Activated T-helper 2 cell treated with anti-CD3 and anti-CD28 coated beads, Interferon-gamma antibody, Interleukin-2, Interleukin-4, amounts not matched to agents 10 μg/mL and 5 μg/mL and 100 μg/mL, durations not matched to agents 14 hours and 24 hours and 36 hours (primary cell): ENCODE results near the gene HLCS. TPM values are rescaled to one million over a fixed set of nuclear protein-coding genes. Genes with fewer than 3 reads are reported as not detected.
"Not testable (repeated sequence)": the region's sequence is repeated elsewhere in the genome, so short reads cannot be mapped to it uniquely, and the experiment has no call there.

ENCODE experiments used
- DNase-seq: peaks from one replicate; pipeline ENCODE4 v3.0.0; 2021; ENCODE audit warnings: low spot score
- H3K27ac Mint-ChIP-seq: one replicate; pipeline ENCODE4 v1.8.0; 2021; ENCODE audit warnings: mixed read lengths
- H3K27me3 Mint-ChIP-seq: one replicate; pipeline ENCODE4 v1.8.0; 2021; ENCODE audit warnings: low read depth, mixed read lengths
- H3K36me3 Mint-ChIP-seq: one replicate; pipeline ENCODE4 v1.8.0; 2021; ENCODE audit warnings: low read depth, mixed read lengths
- H3K4me1 Mint-ChIP-seq: one replicate; pipeline ENCODE4 v1.8.0; 2021; ENCODE audit warnings: low read depth, mixed read lengths
- H3K4me3 Mint-ChIP-seq: one replicate; pipeline ENCODE4 v1.8.0; 2021; ENCODE audit warnings: low read depth, mild to moderate bottlenecking, moderate library complexity, mixed read lengths
- H3K9me3 Mint-ChIP-seq: one replicate; pipeline ENCODE4 v1.8.0; 2021; ENCODE audit warnings: mixed read lengths
- intact Hi-C: fragments of 100-400 bp; cut with micrococcal nuclease; formaldehyde crosslinking; loops from one replicate; pipeline ENCODE4 v1.15.1; 2023
- total RNA-seq: library from RNA; stranded (reverse); gene quantifications from 2 replicates; pipeline ENCODE4 v1.2.3, GENCODE V29; 2022

The HLCS gene
- total RNA-seq, 1 donor from 2014 or later: 17.2 TPM

DNA sequence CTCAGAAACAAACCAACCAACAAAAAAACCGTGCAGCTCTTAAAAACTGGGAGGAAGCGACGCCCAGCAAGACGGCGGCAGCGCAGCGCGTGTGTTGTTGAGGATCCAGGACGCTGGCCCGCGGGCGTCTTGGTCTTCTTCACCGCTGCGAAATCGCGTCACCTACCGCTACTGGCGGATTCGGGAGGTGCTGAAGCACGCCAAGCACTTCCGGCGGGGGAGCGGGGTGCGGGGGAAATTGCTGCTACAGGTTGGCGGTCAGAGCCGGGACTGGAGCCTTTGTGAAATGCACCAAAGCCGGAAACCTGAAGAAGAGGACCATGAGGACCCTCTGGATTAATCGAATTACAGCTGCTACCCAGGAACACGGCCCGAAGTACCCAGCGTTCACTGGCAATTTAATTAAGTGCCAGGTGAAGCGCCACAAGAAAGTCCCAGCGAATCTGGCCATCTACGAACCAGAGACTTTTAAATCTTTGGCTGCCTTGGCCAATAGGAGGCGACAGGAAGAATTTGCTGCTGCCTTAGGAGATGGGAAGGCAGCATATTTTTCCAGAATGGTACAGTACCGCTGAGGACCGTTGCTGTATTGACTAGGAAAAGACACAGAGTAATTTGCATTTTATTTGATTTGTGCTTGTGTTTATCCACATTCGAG is 28.2 kb upstream of the HLCS start:
- Mint-ChIP-seq H3K4me1 (peaks cover under 1% of the 10 kb centered on the region), H3K27me3 (no peaks in the 10 kb centered on the region), H3K9me3 (no peaks in the 10 kb centered on the region), H3K4me3 (peak overlapping the region; percentile 17), H3K36me3 (no peaks in the 10 kb centered on the region), H3K27ac (no peak overlapping the region)
- peak; percentile 17 for DNase-seq
- intact Hi-C loops: no loop called here

DNA sequence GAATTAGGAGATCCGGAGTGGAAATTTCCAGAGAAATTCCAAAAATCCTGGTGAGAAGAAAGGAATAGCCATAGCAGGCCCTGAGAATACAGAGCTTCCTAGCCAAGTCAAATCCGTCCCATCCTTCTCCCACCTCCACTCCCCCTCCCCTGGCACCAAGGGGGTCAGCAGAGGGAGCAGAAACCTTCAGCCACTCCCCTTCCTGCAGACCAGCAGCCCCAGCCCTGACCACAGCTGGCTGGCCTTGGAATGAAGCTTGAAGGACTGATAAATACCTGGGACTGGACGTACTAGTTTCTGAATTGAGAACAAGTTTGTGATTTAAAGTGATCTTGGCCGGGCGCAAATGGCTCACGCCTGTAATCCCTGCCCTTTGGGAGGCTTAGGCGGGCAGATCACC is 26.2 kb upstream of the HLCS start:
- peaks cover 2% of the 10 kb centered on the region for H3K36me3 Mint-ChIP-seq
- peaks cover 14% of the 10 kb centered on the region for H3K4me1 Mint-ChIP-seq
- H3K27me3 Mint-ChIP-seq: no peaks in the 10 kb centered on the region
- no peaks in the 10 kb centered on the region for H3K9me3 Mint-ChIP-seq
- no peak overlapping the region for H3K27ac Mint-ChIP-seq
- DNase-seq: no peak
- H3K4me3 Mint-ChIP-seq: no peak overlapping the region
- intact Hi-C loops: no loop called here

DNA sequence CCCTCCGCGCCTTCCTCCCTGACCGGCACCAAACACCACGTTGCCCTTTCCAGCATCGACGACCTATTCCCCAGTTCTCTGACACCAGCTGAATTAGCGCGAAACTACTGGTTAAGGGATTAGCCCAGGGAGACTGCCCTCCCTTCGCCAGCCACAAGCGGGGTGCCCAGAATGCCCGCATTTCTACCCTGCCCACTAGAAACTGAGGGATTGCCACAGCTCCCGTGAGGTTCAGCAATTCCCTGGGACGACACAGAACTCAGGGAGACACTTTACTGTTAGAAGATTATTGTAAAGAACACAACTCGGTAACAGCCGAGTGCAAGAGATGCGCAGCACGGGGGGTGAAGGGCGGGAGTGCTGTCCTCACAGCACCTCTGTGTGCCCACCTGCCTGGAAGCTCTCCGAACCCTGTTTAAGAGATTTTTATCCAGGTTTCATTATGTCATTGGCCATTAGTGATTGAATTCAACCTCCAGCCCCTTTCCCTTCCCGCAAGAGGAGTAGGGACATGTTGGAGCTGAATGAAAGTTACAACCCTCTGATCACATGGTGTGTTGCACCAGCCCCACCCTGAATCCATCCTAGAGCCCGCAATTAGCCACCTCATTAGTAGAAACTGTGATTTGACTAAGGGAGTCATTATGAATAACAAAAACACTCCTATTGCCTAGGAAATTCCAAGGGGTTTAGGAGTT is 24.2 kb upstream of the HLCS start:
- H3K4me3 Mint-ChIP-seq: peak overlapping the region; percentile 78
- peak overlapping the region; percentile 56 for H3K27ac Mint-ChIP-seq
- no peaks in the 10 kb centered on the region for H3K9me3 Mint-ChIP-seq
- peaks cover 28% of the 10 kb centered on the region for H3K4me1 Mint-ChIP-seq
- DNase-seq: no peak
- no peaks in the 10 kb centered on the region for H3K27me3 Mint-ChIP-seq
- intact Hi-C loops: no loop called here
- peaks cover 6% of the 10 kb centered on the region for H3K36me3 Mint-ChIP-seq

DNA sequence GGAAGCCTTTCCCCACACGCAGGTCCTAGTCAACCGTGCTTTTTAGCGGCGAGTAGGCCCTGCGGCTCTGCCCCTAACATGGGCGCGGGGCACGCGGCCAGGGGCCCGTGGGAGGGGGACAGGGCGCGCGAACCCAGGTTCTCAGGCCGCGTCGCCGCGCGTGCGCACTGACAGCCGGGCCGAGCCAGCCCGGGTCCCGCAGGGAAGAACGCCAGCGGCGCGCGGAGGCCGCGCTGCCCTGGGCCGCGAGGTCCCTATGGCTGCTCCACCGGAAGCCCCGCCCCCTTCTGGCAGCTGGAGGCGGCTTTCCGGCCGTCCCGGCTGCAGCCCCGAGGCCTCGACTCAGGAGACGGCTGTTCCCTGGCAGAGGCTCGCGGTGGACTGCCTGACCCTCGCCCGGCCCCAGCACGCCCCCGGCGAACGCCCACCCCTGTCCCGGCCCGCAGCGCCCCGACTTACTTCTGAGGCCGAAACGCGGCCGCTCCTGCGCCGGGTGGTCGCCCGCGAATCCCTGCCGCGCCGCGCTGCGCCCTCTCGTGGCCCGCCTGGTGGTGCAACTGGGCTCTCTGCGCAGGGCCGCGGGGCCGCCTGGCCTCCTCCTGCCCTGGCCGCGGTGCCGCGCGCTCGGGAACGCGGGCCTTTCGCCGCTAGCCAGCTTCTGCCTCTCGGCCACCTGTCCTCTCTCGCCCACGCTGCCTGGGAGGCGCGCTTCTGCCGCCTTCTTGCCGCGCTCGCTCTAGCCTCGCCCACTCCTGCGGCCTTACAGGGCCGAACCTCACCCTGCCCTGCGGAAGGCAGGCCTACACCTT is 23.4 kb upstream of the HLCS start:
- Mint-ChIP-seq H3K4me3 (peak overlapping the region; percentile 78), H3K9me3 (no peaks in the 10 kb centered on the region), H3K4me1 (peaks cover 28% of the 10 kb centered on the region), H3K27me3 (no peaks in the 10 kb centered on the region), H3K27ac (peak overlapping the region; percentile 89), H3K36me3 (peaks cover 6% of the 10 kb centered on the region)
- peak; percentile 86 for DNase-seq
- intact Hi-C loops: loop anchor here (1.0 to 5.0 kb wide), 3 partner anchors 13 to 377 kb away; partner anchors contain the start of genes DYRK1A, PIGP and TTC3

DNA sequence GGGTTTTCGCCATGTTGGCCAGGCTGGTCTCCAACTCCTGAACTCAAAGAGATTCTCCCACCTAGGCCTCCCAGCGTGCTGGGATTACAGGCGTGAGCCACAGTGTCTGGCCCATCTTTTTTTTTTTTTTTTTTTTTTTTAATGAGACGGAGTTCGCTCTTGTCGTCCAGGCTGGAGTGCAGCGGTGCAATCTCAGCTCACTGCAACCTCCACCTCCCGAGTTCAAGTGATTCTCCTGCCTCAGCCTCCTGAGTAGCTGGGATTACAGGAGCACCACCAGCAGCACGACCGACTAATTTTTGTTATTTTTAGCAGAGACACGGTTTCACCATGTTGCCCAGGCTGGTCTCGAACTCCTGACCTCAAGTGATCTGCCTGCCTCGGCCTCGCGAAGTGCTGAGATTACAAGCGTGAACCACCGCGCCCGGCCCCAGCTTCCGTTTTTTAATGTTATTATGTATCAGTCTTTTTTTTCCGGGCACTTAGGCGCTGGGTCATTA is 22.8 kb upstream of the HLCS start:
- DNase-seq, H3K27me3 Mint-ChIP-seq, H3K9me3 Mint-ChIP-seq, H3K36me3 Mint-ChIP-seq: not testable (repeated sequence)
- peaks cover 28% of the 10 kb centered on the region for H3K4me1 Mint-ChIP-seq
- H3K4me3 Mint-ChIP-seq: peak overlapping the region; percentile 77
- intact Hi-C loops: loop anchor here (1.0 to 5.0 kb wide), 3 partner anchors 12 to 378 kb away; partner anchors contain the start of genes DYRK1A, PIGP and TTC3
- H3K27ac Mint-ChIP-seq: peak overlapping the region; percentile 89

DNA sequence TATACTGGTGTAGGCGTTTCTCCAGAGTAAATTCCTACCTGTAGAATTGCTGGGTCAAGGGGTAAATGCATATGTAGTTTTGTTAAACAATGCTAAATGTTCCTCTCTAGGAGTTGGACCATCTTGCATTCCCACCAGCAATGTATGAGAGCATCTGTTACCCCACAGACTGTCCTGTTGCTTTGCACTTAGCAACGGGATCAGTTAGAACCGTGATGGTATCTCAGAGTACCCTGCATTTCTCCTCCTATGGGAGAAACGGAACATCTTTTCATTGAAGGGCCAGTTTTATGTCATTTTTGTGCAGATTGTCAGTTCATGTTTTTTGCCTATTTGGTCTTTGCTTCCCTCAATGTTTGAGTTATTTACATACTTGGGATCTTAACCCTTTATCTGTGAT is 22.1 kb upstream of the HLCS start:
- intact Hi-C loops: loop anchor here (2.0 to 5.0 kb wide), 2 partner anchors 84 to 378 kb away; partner anchors contain the start of genes DYRK1A, PIGP and TTC3
- Mint-ChIP-seq H3K27me3 (no peaks in the 10 kb centered on the region), H3K27ac (peak overlapping the region; percentile 89), H3K4me3 (peak overlapping the region; percentile 54), H3K4me1 (peaks cover 28% of the 10 kb centered on the region), H3K36me3 (peaks cover 6% of the 10 kb centered on the region), H3K9me3 (no peaks in the 10 kb centered on the region)
- no peak for DNase-seq

DNA sequence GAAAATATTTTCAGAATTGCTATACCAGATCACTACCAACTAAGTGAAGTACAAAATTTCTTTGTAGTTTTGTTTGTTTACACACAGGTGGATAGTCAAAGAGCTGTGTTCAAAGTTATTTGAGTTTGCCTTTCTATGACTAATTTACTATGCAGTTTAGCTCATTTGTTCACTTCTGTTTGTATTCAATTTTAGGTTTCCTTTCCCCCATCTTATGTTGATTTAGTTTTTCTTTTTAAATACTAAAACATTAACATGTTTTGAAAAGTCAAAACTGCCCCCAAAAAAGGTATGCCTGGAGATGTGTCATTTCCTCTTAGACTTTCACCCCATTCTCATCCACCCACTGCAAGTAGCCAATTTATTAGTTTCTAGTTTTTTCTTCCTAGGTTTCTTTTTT is 21.4 kb upstream of the HLCS start:
- Mint-ChIP-seq H3K27ac (peak overlapping the region; percentile 65), H3K9me3 (no peaks in the 10 kb centered on the region), H3K36me3 (peaks cover 6% of the 10 kb centered on the region), H3K4me3 (no peak overlapping the region), H3K4me1 (peaks cover 28% of the 10 kb centered on the region), H3K27me3 (no peaks in the 10 kb centered on the region)
- no peak for DNase-seq
- intact Hi-C loops: loop anchor here (2.0 to 5.0 kb wide), 2 partner anchors 84 to 379 kb away; partner anchors contain the start of genes DYRK1A, PIGP and TTC3

DNA sequence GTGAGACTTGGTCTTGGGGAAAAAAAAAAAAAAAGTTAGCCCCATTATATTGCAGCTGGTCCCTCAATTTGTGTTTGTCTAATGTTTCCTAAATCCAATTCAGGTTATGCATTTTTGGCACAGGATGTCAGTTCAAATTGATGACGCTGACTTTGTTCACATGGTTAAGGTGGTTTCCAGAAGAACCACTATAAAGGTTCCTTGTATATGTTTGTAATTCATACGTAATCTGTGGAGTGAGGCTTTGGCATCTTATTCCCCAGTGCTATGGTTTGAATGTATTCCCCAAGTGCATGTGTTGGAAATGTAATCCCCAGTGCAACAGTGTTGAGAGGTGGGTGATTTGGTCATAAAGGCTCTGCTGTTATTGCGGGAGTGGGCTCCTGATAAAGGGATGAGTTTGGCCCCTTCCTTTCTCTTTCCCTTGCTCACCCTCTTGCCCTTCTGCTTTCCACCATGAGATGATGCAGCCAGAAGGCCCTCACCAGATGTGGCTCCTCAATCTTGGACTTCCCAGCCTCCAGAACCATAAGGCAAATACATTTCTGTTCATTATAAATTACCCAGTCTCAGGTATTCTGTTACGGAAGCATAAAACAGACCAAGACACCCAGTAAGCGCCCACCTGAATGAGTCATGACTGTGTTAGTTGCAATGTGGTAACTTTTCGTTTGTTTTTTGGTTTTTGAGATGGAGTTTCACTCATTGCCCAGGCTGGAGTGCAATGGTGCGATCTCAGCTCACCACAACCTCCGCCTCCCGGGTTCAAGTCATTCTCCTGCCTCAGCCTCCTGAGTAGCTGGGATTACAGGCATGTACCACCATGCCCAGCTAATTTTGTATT is 19.5 kb upstream of the HLCS start:
- Mint-ChIP-seq H3K4me3 (no peak overlapping the region), H3K27ac (peak overlapping the region; percentile 40), H3K9me3 (no peaks in the 10 kb centered on the region), H3K4me1 (peaks cover 30% of the 10 kb centered on the region), H3K36me3 (peaks cover 6% of the 10 kb centered on the region), H3K27me3 (peaks cover 2% of the 10 kb centered on the region)
- no peak for DNase-seq
- intact Hi-C loops: loop anchor here (5.0 kb wide), 1 partner anchor 86 kb away; the partner anchor contains the start of genes PIGP and TTC3

DNA sequence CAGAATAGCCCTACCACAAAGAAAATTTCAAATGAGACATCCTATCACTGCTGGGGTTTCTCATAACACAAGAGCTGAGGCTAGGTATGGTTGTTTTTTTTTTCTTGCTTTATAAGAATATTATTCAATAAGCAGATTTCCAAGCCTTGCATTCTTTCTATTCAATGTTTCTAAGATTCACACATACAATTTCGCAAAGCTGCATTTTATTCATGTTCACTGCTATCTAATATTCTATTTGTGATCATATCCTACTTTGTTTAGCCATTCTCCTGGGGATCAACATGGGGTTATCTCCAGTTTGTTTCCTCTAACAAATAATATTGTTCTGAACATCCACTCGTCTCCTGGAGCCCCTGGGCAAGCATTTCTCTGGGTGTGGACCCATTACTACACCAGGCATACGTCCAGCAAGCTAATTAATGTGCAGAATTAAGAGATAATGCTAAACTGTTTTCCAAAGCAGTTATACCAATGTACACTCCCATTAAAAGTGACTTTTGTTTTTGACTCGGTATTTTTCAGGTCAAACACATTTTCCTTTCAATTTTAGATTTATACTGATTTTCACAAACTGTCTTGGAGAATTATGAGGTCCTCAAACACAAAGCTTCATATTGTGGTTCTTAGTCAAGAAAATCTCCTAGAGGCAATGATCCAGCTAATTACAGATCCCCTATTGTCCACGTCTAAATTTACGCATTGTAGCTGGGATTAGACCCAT is 15.7 kb upstream of the HLCS start:
- Mint-ChIP-seq H3K9me3 (no peaks in the 10 kb centered on the region), H3K4me1 (peaks cover 25% of the 10 kb centered on the region), H3K4me3 (no peak overlapping the region), H3K27me3 (peaks cover 6% of the 10 kb centered on the region), H3K36me3 (peaks cover 2% of the 10 kb centered on the region), H3K27ac (no peak overlapping the region)
- DNase-seq: no peak
- intact Hi-C loops: no loop called here

DNA sequence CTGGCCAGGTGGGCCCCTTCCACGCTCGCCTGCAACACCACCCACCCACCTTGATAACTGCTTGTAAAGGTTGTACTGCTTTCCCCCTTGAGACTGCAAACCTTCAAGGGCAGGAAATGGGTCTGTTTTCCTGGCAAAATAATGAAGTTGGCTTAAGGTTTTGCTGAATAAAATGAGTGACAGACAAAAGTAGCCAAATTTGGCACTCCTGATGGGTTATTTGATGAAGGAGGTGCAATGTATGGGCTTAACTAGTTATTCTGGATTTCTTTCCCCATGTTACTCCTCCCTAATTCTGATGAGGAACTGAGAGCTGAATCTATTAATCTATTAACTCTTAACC is 14.6 kb upstream of the HLCS start:
- Mint-ChIP-seq H3K36me3 (no peaks in the 10 kb centered on the region), H3K27me3 (peaks cover 6% of the 10 kb centered on the region), H3K27ac (no peak overlapping the region), H3K4me3 (peak overlapping the region; percentile 63), H3K4me1 (peaks cover 22% of the 10 kb centered on the region), H3K9me3 (no peaks in the 10 kb centered on the region)
- intact Hi-C loops: no loop called here
- no peak for DNase-seq

DNA sequence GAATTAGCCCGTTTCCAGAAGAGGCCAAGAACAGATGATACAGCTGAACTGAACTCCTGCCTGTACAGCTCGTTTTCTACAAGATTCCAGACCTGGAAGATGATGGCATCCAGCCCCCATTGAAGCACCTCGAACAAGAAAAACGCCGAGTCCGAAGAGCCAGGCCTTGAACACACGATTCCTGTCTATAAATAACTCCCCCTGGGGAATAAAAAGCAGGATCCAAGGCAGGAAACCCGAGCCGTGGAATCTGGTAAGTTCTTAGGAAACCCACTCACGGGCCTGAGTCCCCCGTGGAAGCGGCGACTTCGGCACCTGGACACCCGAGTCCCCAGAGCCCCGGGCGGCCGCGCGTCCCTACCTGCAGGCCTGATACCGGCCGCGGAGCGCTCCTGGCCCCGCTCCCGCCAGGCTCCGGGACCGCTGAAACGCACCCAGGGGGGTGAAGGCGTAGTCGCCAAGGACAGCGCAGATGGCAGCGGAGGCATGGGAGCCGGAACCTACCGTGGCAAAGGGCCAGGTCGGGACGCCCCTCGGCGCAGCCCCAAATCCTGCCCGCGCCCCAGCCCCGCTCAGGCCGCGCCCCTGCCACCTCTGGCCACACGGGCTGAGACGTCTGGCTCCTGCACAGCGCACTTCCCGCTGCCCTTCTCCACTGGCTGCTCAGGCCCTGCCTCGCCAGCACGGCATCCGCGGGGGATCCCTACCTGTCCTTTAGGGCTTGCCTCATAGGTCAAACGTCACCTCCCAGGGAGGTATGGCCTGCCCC is 14.0 kb upstream of the HLCS start:
- Mint-ChIP-seq H3K4me3 (peak overlapping the region; percentile 63), H3K36me3 (no peaks in the 10 kb centered on the region), H3K27ac (no peak overlapping the region), H3K27me3 (peaks cover 6% of the 10 kb centered on the region), H3K4me1 (peaks cover 17% of the 10 kb centered on the region), H3K9me3 (no peaks in the 10 kb centered on the region)
- intact Hi-C loops: no loop called here
- no peak for DNase-seq
